ENCODE results near the gene DCUN1D1. TPM values are rescaled to one million over a fixed set of nuclear protein-coding genes. Genes with fewer than 3 reads are reported as not detected.

The DCUN1D1 gene
- total and polyA plus RNA-seq, 10 of the 15 experiments (the other 5 are each of a cell fraction or from before 2014, with no cell fraction given), result 19.8 to 47.4 (median 30.8) TPM

DNA sequence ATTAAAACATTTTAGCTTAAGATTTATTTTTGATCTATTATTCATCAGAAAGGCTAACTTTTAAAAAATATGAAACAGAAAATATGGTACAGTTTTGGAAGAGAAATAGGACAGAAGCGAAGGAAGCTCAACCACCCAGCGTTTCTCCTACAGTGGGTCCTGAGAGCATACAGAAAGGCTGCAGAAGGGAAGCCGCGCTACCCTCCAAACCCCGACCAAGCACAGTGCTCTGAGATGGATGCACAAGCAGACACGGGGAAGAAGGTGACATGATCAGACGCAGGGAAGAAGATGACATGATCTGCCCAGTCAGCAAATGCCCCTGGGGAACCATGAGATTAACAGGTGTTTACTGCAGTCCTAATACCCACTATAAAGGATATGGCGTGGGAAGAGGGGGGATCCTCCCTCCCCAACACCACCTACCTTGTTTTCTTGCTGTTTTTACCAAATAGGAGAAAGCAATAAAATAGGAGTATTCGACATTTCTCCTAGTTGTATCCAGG is 14.4 kb downstream of the DCUN1D1 start:
- H3K9me3 ChIP-seq (replicated peaks; ENCODE audit: control insufficient read depth, insufficient read depth, low read length), result no peaks in the 10 kb centered on the region; the same call in 2 of the 3 replicates
- intact Hi-C loops (cut with micrococcal nuclease; ENCODE audit: unreplicated experiment) (loop anchor here (2.0 kb wide), 1 partner anchor 51 kb away; no protein-coding TSS in a partner anchor), in situ Hi-C loops (cut with MboI) (no loop called here)
- H3K4me1 ChIP-seq (ENCODE audit: control insufficient read depth, insufficient read depth, low read length), result peaks cover 20% of the 10 kb centered on the region
- ChIA-PET CTCF (no interaction called here), POLR2A (no interaction called here), SMC1A (ENCODE audit: uncharacterized antibody, unreplicated experiment) (interaction anchor here (0.7 kb wide), 1 partner anchor 249 kb away, joined by 3 read pairs; no protein-coding TSS in a partner anchor), RAD21 (ENCODE audit: unreplicated experiment) (interaction anchor here (0.5 to 0.9 kb wide), 2 partner anchors 134 to 177 kb away, joined by 3 read pairs; partner anchors contain the start of gene MCCC1)
- FAIRE-seq, result no peak
- no peak for ATAC-seq
- H3K27me3 ChIP-seq (replicated peaks in 1 of 2; ENCODE audit: control insufficient read depth in 2 of 2, insufficient read depth in 2 of 2, low read length in 1 of 2), result no peaks in the 10 kb centered on the region
- no peaks in the 10 kb centered on the region for H4K20me1 ChIP-seq (ENCODE audit: control insufficient read depth, insufficient read depth)
- peaks cover 2 to 7% of the 10 kb centered on the region in 2 experiments; a peak in 3 of 4 replicates for H3K36me3 ChIP-seq (ENCODE audit: control insufficient read depth in 2 of 2, insufficient read depth in 2 of 2, low read length in 1 of 2)
- WGBS (ENCODE audit: insufficient coverage, insufficient replicate concordance, low lambda C conversion rate, missing lambda C conversion rate), result 94% methylated on average over 9 of the region's 9 CpGs
- no peak for DNase-seq (ENCODE audit: low read depth, low spot score)
- H3K9ac ChIP-seq (ENCODE audit: control insufficient read depth, insufficient read depth, low read length), result no peak overlapping the region
- BruUV-seq (replicated peaks), result TSS peak; percentile 35
- H3K4me3 ChIP-seq, result no peak overlapping the region
- no peak overlapping the region for H2AFZ ChIP-seq (ENCODE audit: control insufficient read depth, low read depth, low read length)
- no peak for TF ChIP-seq E2F4 (IDR thresholded peaks at IDR 0.05; ENCODE audit: low read depth, low read length)
- TF ChIP-seq ZZZ3 (IDR thresholded peaks at IDR 0.05; ENCODE audit: control insufficient read depth, insufficient read length, low read depth), result no peak
- no peak for TF ChIP-seq MEF2A (IDR thresholded peaks at IDR 0.05; ENCODE audit: insufficient read depth, low read depth, low read length)
- TF ChIP-seq FOS (IDR thresholded peaks at IDR 0.05; ENCODE audit: borderline replicate concordance, extremely low read depth, insufficient read length), result no peak
- TF ChIP-seq ZBTB11 (CRISPR knock-in tag; IDR thresholded peaks at IDR 0.05), result no peak
- no peak for TF ChIP-seq ZNF687 (IDR thresholded peaks at IDR 0.05)
- no peak for TF ChIP-seq USF2 (IDR thresholded peaks at IDR 0.05; ENCODE audit: borderline replicate concordance, low read depth, low read length)
- no peak for TF ChIP-seq SMARCA5 (IDR thresholded peaks at IDR 0.05)
- no peak for TF ChIP-seq WRNIP1 (IDR thresholded peaks at IDR 0.05; ENCODE audit: borderline replicate concordance, low read depth, low read length)
- TF ChIP-seq CBX3 (IDR thresholded peaks at IDR 0.05; ENCODE audit: borderline replicate concordance, low read depth), result no peak
- no peak for TF ChIP-seq SREBF2 (IDR thresholded peaks at IDR 0.05; ENCODE audit: low read length)
- no peak for TF ChIP-seq FOXM1 (IDR thresholded peaks at IDR 0.05; ENCODE audit: low read depth, low read length)
- no peak for TF ChIP-seq NBN (IDR thresholded peaks at IDR 0.05)
- no peak overlapping the region; the same call in 1 of the 2 replicates for H3K27ac ChIP-seq (ENCODE audit: control insufficient read depth, insufficient read depth)
- H3K79me2 ChIP-seq (ENCODE audit: control insufficient read depth, insufficient read depth, low read length), result peaks cover 49% of the 10 kb centered on the region
- peak overlapping the region; percentile 47; the same call in 1 of the 2 replicates for H3K4me2 ChIP-seq (ENCODE audit: control insufficient read depth, insufficient read depth)
